OCI-LY7 (cell line): ENCODE data around the gene ZNF684.

Source experiments
- CTCF ChIP-seq: fragments of 200-600 bp; sonication (generic); conservative IDR thresholded peaks from 2 replicates; pipeline ENCODE4 v1.5.1; 2014; ENCODE audit warnings: mild to moderate bottlenecking, antibody characterized with exemption, low read length, moderate library complexity, mixed read lengths
- EZH2phosphoT487 ChIP-seq: fragments of 200-600 bp; sonication (generic); IDR thresholded peaks from 2 replicates; pipeline ENCODE4 v1.6.1; 2018; ENCODE audit warnings: low read depth, borderline replicate concordance, mild to moderate bottlenecking, mixed run types, antibody characterized with exemption, low read length, moderate library complexity, mixed read lengths

- TF ChIP-seq CTCF (no peak), EZH2phosphoT487 (no peak)
Observed at GRCh38 chr1:40539338-40539737, 7.9 kb downstream of the ZNF684 start.
